Panc1 (cell line): ENCODE results near the gene RAD51D.

ENCODE experiments used
- POLR2AphosphoS5 ChIP-seq: IDR thresholded peaks from 2 replicates; pipeline ENCODE4 v1.6.1; 2012; ENCODE audit warnings: mild to moderate bottlenecking, low read depth, low read length, moderate library complexity
- REST ChIP-seq, 2 experiments: IDR thresholded peaks; 2 replicates each; pipeline ENCODE4 v1.6.1; 2011 to 2012; ENCODE audit warnings: low read depth in 2 of 2, control low read depth in 1 of 2, low read length in 1 of 2, mild to moderate bottlenecking in 1 of 2, moderate library complexity in 1 of 2; ENCODE audit not compliant: insufficient read depth in 1 of 2
- TCF7L2 ChIP-seq: IDR thresholded peaks from 2 replicates; pipeline ENCODE4 v1.6.1; 2011; ENCODE audit warnings: mild to moderate bottlenecking, low read depth, low read length, inconsistent platforms
- TF ChIP-seq, protein P1 (sequence below): fragments of 450-650 bp; IDR thresholded peaks from 2 replicates; pipeline ENCODE4 v1.5.1; 2017; ENCODE audit warnings: mild to moderate bottlenecking

DNA sequence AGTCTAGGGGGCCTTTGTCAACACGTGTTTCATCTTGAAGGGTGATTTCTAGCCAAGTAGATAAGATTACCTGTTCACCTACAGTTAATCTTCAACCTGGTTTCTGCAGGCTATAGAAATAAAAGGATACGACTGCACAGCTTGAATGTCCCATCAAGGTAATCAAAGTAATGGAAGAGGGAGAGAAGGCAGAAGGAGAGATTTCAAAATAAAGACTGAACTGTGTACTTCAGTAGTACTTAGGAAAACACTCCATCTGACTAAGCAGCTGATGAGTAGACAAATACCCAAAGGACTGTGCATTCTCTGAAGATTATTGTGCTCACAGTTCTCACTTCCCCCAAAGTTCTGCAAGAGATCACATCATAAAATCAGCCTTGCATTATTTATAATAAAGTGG, 50.3 kb downstream of the RAD51D start:
- TF ChIP-seq, protein P1, sequence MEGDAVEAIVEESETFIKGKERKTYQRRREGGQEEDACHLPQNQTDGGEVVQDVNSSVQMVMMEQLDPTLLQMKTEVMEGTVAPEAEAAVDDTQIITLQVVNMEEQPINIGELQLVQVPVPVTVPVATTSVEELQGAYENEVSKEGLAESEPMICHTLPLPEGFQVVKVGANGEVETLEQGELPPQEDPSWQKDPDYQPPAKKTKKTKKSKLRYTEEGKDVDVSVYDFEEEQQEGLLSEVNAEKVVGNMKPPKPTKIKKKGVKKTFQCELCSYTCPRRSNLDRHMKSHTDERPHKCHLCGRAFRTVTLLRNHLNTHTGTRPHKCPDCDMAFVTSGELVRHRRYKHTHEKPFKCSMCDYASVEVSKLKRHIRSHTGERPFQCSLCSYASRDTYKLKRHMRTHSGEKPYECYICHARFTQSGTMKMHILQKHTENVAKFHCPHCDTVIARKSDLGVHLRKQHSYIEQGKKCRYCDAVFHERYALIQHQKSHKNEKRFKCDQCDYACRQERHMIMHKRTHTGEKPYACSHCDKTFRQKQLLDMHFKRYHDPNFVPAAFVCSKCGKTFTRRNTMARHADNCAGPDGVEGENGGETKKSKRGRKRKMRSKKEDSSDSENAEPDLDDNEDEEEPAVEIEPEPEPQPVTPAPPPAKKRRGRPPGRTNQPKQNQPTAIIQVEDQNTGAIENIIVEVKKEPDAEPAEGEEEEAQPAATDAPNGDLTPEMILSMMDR = no peak
- TF ChIP-seq POLR2AphosphoS5 = no peak
- TF ChIP-seq REST (IDR thresholded peaks at IDR 0.05; ENCODE audit: insufficient read depth in 1 of 2, low read depth in 2 of 2, low read length in 1 of 2) = no peak
- no peak for TF ChIP-seq TCF7L2
